Measurements from ENCODE around the gene CIROP. TPM values are rescaled to one million over a fixed set of nuclear protein-coding genes. Genes with fewer than 3 reads are reported as not detected.

The CIROP gene
- total RNA-seq: 0.34 and 0.45 TPM in 2 replicates

GRCh38 chr14:23104591-23105347 is at the start of gene CIROP:
Gene CIROP (minus strand): TSS chr14:23104989. CDS start chr14:23104920, 69 bp downstream.

GRCh38 chr14:23118506-23119362 is 13.9 kb upstream of the CIROP start, which contains the start of gene CEBPE:
Gene CEBPE (minus strand): TSS chr14:23119255. CDS start chr14:23119091, 164 bp downstream.

GRCh38 chr14:23095196-23096108 is 9.3 kb downstream of the CIROP start, which contains the start of gene C14orf119:
Gene C14orf119 (plus strand): TSS chr14:23095505. CDS start chr14:23097659, 2,154 bp downstream.

GRCh38 chr14:23094666-23095195 is 10.1 kb downstream of the CIROP start, which contains the start of gene ACIN1:
Gene ACIN1 (minus strand): TSS chr14:23095136. CDS start chr14:23095112, 24 bp downstream.

GRCh38 chr14:23056956-23057756 is 47.6 kb downstream of the CIROP start, which contains the start of gene CDH24:
Gene CDH24 (minus strand): TSS chr14:23057520. CDS start chr14:23055733, 1,787 bp downstream.

Other genes starting within 250 kb of the CIROP start
- 52.8 and 53.1 TPM in 2 replicates for gene LRP10, start 233.2 kb downstream of the CIROP start, total RNA-seq
- 0.30 TPM in 1 of 2 replicates, not detected in the other for gene REM2, start 221.8 kb downstream of the CIROP start, total RNA-seq
- gene RBM23, start 185.8 kb downstream of the CIROP start, total RNA-seq: 61.4 and 61.8 TPM in 2 replicates
- 71.7 and 75.3 TPM in 2 replicates for gene PRMT5, start 175.6 kb downstream of the CIROP start, total RNA-seq
- gene HAUS4, start 147.9 kb downstream of the CIROP start, total RNA-seq: 71.3 and 78.2 TPM in 2 replicates
- gene AJUBA, start 122.4 kb downstream of the CIROP start, total RNA-seq: 47.9 and 49.3 TPM in 2 replicates
- gene C14orf93, start 94.8 kb downstream of the CIROP start, total RNA-seq: 18.0 and 22.9 TPM in 2 replicates
- 311 and 342 TPM in 2 replicates for gene PSMB5, start 70.1 kb downstream of the CIROP start, total RNA-seq
- not detected in 2 replicates for gene PSMB11, start 62.8 kb downstream of the CIROP start, total RNA-seq
- gene CDH24, start 47.5 kb downstream of the CIROP start, total RNA-seq: 8.6 and 9.8 TPM in 2 replicates
- gene ACIN1, start 9.9 kb downstream of the CIROP start, total RNA-seq: 58.0 and 62.7 TPM in 2 replicates
- gene C14orf119, start 9.5 kb downstream of the CIROP start, total RNA-seq: 55.6 and 72.1 TPM in 2 replicates
- not detected in 2 replicates for gene CEBPE, start 14.3 kb upstream of the CIROP start, total RNA-seq
- gene SLC7A8, start 78.7 kb upstream of the CIROP start, total RNA-seq: 0.34 and 0.45 TPM in 2 replicates
- gene RNF212B, start 132.9 kb upstream of the CIROP start, total RNA-seq: not detected in 2 replicates
- 8.4 and 8.5 TPM in 2 replicates for gene HOMEZ, start 181.1 kb upstream of the CIROP start, total RNA-seq
- 0.74 and 1.5 TPM in 2 replicates for gene PPP1R3E, start 197.9 kb upstream of the CIROP start, total RNA-seq
- gene BCL2L2, start 201.8 kb upstream of the CIROP start, total RNA-seq: 10.7 and 13.4 TPM in 2 replicates
- gene PABPN1, start 216.5 kb upstream of the CIROP start, total RNA-seq: 53.5 and 67.3 TPM in 2 replicates
- 10.4 and 13.8 TPM in 2 replicates for gene SLC22A17, start 247.9 kb upstream of the CIROP start, total RNA-seq